HepG2 (cell line): ENCODE measurements around the gene OSCP1. TPM values are rescaled to one million over a fixed set of nuclear protein-coding genes. Genes with fewer than 3 reads are reported as not detected.

Source experiments
- DNMT3B ChIP-seq: conservative IDR thresholded peaks from 2 replicates; pipeline ENCODE4 v1.6.1; 2016; ENCODE audit warnings: missing biosample characterization, control low read depth
- ESRRA ChIP-seq: sonication (generic); formaldehyde crosslinking; IDR thresholded peaks from 2 replicates; pipeline ENCODE4 v1.5.1; 2020; ENCODE audit warnings: mild to moderate bottlenecking, low read depth, missing genetic modification reagents
- FOXA1 ChIP-seq, 2 experiments: fragments of 450-650 bp in 1 of 2; sonication (generic) in 1 of 2; formaldehyde crosslinking in 1 of 2; IDR thresholded peaks; 2 replicates each; pipeline versions ENCODE4 v1.4.0 to v1.6.1; 2016 to 2020; ENCODE audit warnings: missing genetic modification reagents in 1 of 2
- HDAC6 ChIP-seq: fragments of 200-600 bp; sonication (generic); IDR thresholded peaks from 2 replicates; pipeline ENCODE4 v1.7.0; 2017; ENCODE audit warnings: mild to moderate bottlenecking, antibody characterized with exemption, low read length, low read depth
- HNF4A ChIP-seq: sonication (generic); formaldehyde crosslinking; IDR thresholded peaks from 2 replicates; pipeline ENCODE4 v1.4.0; 2020; ENCODE audit warnings: missing genetic modification reagents
- HOXA5 ChIP-seq: sonication (generic); formaldehyde crosslinking; IDR thresholded peaks from 2 replicates; pipeline ENCODE4 v1.4.0; 2020; ENCODE audit warnings: missing genetic modification reagents
- KLF9 ChIP-seq: IDR thresholded peaks from 2 replicates; pipeline ENCODE4 v1.6.1; 2016; ENCODE audit warnings: low read depth
- NFIB ChIP-seq: sonication (generic); formaldehyde crosslinking; IDR thresholded peaks from 2 replicates; pipeline ENCODE4 v1.9.0; 2021; ENCODE audit warnings: missing genetic modification reagents, mild to moderate bottlenecking, borderline replicate concordance
- NRL ChIP-seq: sonication (generic); formaldehyde crosslinking; IDR thresholded peaks from 2 replicates; pipeline ENCODE4 v1.5.0; 2020; ENCODE audit warnings: missing genetic modification reagents, mild to moderate bottlenecking, moderate library complexity, borderline replicate concordance
- PHF21A ChIP-seq: sonication (generic); formaldehyde crosslinking; IDR thresholded peaks from 2 replicates; pipeline ENCODE4 v1.5.0; 2020; ENCODE audit warnings: mild to moderate bottlenecking, missing genetic modification reagents
- POLR2A ChIP-seq, 2 experiments: IDR thresholded peaks; 2 replicates each; pipeline ENCODE4 v1.6.1; 2011; ENCODE audit warnings: low read depth in 2 of 2, low read length in 2 of 2, mild to moderate bottlenecking in 1 of 2, moderate library complexity in 1 of 2; ENCODE audit not compliant: insufficient read depth in 1 of 2
- TARDBP ChIP-seq: sonication (generic); formaldehyde crosslinking; IDR thresholded peaks from 2 replicates; pipeline ENCODE4 v1.8.0; 2022; ENCODE audit warnings: mild to moderate bottlenecking, missing genetic modification reagents
- ZKSCAN5 ChIP-seq: sonication (generic); formaldehyde crosslinking; IDR thresholded peaks from 2 replicates; pipeline ENCODE4 v1.5.1; 2020; ENCODE audit warnings: mild to moderate bottlenecking, missing genetic modification reagents
- ZNF232 ChIP-seq: sonication (generic); formaldehyde crosslinking; IDR thresholded peaks from 2 replicates; pipeline ENCODE4 v1.4.0; 2020; ENCODE audit warnings: missing genetic modification reagents, borderline replicate concordance
- ZNF331 ChIP-seq: sonication (generic); formaldehyde crosslinking; IDR thresholded peaks from 2 replicates; pipeline ENCODE4 v1.4.0; 2020; ENCODE audit warnings: missing genetic modification reagents
- ZNF33B ChIP-seq: sonication (generic); formaldehyde crosslinking; IDR thresholded peaks from 2 replicates; pipeline ENCODE4 v1.5.1; 2020; ENCODE audit warnings: mild to moderate bottlenecking, missing genetic modification reagents
- ZNF441 ChIP-seq: sonication (generic); formaldehyde crosslinking; IDR thresholded peaks from 2 replicates; pipeline ENCODE4 v1.7.0; 2021; ENCODE audit warnings: missing genetic modification reagents, borderline replicate concordance
- ZNF552 ChIP-seq: sonication (generic); formaldehyde crosslinking; IDR thresholded peaks from 2 replicates; pipeline ENCODE4 v1.9.0; 2022; ENCODE audit warnings: missing genetic modification reagents, mild to moderate bottlenecking, borderline replicate concordance
- ZSCAN22 ChIP-seq: sonication (generic); formaldehyde crosslinking; IDR thresholded peaks from 2 replicates; pipeline ENCODE4 v1.4.0; 2020; ENCODE audit warnings: mild to moderate bottlenecking, missing genetic modification reagents
- polyA plus RNA-seq, 8 experiments: library from polyadenylated mRNA; depleted of rRNA in 3 of 8; stranded (reverse) in 7 of 8; unstranded in 1 of 8; fragments of >200 nt; fragmentation: Illumina TruSeq in 4 of 8; extraction: Trizol in 4 of 8; gene quantifications; 2 replicates each; pipeline versions ENCODE4 v1.2.1 to v1.2.3, GENCODE V29; 2011 to 2016; ENCODE audit warnings: low read depth in 4 of 8, missing spikeins in 1 of 8, mixed read lengths in 1 of 8; ENCODE audit not compliant: insufficient read depth in 1 of 8
- total RNA-seq, 5 experiments: library from RNA; depleted of rRNA; stranded (reverse); fragments of >200 nt; fragmentation: Illumina TruSeq; extraction: Trizol; gene quantifications; 2 replicates each; pipeline ENCODE4 v1.2.3, GENCODE V29; 2016; ENCODE audit warnings: low read depth in 1 of 5
- TF ChIP-seq, protein P1 (sequence below): sonication (generic); formaldehyde crosslinking; IDR thresholded peaks from 2 replicates; pipeline ENCODE4 v1.5.0; 2020; ENCODE audit warnings: missing genetic modification reagents
- TF ChIP-seq, protein P2 (sequence below): sonication (generic); formaldehyde crosslinking; IDR thresholded peaks from 2 replicates; pipeline ENCODE4 v1.4.0; 2020; ENCODE audit warnings: missing genetic modification reagents
- TF ChIP-seq, protein P3 (sequence below): sonication (generic); formaldehyde crosslinking; IDR thresholded peaks from 2 replicates; pipeline ENCODE4 v1.5.0; 2020; ENCODE audit warnings: mild to moderate bottlenecking, missing genetic modification reagents
- TF ChIP-seq, protein P4 (sequence below): sonication (generic); formaldehyde crosslinking; IDR thresholded peaks from 2 replicates; pipeline ENCODE4 v1.5.1; 2020; ENCODE audit warnings: missing genetic modification reagents, mild to moderate bottlenecking, borderline replicate concordance

OSCP1 gene
- total and polyA plus RNA-seq, 2 of the 13 experiments (the other 11 are each of a cell fraction or from before 2014, with no cell fraction given): 0.60 to 0.84 TPM

DNA sequence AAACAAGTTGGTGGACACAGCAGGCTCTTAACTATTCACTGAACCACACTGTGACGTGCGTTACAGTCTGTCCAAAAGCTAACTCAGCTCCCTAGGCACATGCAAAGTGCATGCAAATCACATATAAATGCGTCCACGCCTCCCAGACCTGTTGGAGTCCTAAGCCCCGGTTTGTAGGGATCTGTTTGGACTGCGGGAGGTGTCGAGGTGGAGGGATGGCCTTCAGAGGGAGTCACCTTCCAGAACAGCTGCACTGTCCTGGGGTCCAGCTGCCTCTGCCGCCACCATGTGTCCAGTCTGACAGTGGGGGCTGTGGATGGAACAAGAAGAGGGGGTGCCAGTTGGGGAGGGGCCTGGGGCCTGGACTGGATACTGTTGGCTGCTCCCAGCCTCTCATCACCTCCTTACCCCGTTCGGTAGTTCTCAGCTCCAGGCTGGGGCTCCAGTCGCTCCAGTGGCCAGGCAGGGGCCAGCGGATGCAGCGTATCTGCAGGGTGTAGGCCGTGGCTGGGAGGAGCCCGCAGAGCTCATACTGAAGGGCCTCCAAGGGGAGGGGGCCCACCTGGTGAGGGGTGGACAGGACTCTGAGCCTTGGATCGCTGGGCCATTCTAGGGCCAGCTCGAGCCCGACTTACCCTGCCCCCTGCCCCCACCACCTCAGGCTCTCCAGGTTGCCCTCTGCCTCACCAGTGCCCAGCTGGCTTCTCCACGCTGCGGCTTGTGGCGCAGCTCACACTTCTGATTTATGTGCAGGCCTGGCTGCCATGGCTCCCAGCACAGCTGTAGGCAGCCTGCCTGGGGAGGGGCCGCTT is 21.8 kb upstream of the OSCP1 start (continued):
- TF ChIP-seq HDAC6 (no peak), ZSCAN22 (CRISPR knock-in tag) (peak; percentile 65; the same call in 1 of the 2 replicates), ZNF552 (0 out of 2 replicates have a peak, but pooled peaks have one; percentile 27), NFIB (CRISPR knock-in tag) (no peak), ZNF441 (CRISPR knock-in tag) (no peak), NRL (CRISPR knock-in tag) (0 out of 2 replicates have a peak, but pooled peaks have one; percentile 23), HNF4A (peak; percentile 50), DNMT3B (CRISPR knock-in tag) (no peak), ZKSCAN5 (peak; percentile 76; the same call in 1 of the 2 replicates), ZNF232 (CRISPR knock-in tag) (0 out of 2 replicates have a peak, but pooled peaks have one; percentile 30), TARDBP (CRISPR knock-in tag) (no peak), PHF21A (CRISPR knock-in tag) (no peak), ESRRA (no peak), KLF9 (CRISPR knock-in tag) (no peak), HOXA5 (no peak), FOXA1 (IDR thresholded peaks at IDR 0.05) (no peak), FOXA1 (CRISPR knock-in tag; IDR thresholded peaks at IDR 0.05) (no peak), ZNF33B (CRISPR knock-in tag) (no peak), POLR2A (IDR thresholded peaks at IDR 0.05; ENCODE audit: insufficient read depth in 1 of 2, low read depth in 2 of 2, low read length in 2 of 2) (0 out of 4 replicates have a peak, but pooled peaks of 1 of the 2 experiments have one; percentile 17), ZNF331 (CRISPR knock-in tag) (no peak)
- TF ChIP-seq, protein P1, sequence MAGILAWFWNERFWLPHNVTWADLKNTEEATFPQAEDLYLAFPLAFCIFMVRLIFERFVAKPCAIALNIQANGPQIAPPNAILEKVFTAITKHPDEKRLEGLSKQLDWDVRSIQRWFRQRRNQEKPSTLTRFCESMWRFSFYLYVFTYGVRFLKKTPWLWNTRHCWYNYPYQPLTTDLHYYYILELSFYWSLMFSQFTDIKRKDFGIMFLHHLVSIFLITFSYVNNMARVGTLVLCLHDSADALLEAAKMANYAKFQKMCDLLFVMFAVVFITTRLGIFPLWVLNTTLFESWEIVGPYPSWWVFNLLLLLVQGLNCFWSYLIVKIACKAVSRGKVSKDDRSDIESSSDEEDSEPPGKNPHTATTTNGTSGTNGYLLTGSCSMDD: no peak
- TF ChIP-seq, protein P2, sequence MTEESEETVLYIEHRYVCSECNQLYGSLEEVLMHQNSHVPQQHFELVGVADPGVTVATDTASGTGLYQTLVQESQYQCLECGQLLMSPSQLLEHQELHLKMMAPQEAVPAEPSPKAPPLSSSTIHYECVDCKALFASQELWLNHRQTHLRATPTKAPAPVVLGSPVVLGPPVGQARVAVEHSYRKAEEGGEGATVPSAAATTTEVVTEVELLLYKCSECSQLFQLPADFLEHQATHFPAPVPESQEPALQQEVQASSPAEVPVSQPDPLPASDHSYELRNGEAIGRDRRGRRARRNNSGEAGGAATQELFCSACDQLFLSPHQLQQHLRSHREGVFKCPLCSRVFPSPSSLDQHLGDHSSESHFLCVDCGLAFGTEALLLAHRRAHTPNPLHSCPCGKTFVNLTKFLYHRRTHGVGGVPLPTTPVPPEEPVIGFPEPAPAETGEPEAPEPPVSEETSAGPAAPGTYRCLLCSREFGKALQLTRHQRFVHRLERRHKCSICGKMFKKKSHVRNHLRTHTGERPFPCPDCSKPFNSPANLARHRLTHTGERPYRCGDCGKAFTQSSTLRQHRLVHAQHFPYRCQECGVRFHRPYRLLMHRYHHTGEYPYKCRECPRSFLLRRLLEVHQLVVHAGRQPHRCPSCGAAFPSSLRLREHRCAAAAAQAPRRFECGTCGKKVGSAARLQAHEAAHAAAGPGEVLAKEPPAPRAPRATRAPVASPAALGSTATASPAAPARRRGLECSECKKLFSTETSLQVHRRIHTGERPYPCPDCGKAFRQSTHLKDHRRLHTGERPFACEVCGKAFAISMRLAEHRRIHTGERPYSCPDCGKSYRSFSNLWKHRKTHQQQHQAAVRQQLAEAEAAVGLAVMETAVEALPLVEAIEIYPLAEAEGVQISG (CRISPR knock-in tag): peak; percentile 61
- TF ChIP-seq, protein P3, sequence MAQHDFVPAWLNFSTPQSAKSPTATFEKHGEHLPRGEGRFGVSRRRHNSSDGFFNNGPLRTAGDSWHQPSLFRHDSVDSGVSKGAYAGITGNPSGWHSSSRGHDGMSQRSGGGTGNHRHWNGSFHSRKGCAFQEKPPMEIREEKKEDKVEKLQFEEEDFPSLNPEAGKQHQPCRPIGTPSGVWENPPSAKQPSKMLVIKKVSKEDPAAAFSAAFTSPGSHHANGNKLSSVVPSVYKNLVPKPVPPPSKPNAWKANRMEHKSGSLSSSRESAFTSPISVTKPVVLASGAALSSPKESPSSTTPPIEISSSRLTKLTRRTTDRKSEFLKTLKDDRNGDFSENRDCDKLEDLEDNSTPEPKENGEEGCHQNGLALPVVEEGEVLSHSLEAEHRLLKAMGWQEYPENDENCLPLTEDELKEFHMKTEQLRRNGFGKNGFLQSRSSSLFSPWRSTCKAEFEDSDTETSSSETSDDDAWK: no peak
- TF ChIP-seq, protein P4, sequence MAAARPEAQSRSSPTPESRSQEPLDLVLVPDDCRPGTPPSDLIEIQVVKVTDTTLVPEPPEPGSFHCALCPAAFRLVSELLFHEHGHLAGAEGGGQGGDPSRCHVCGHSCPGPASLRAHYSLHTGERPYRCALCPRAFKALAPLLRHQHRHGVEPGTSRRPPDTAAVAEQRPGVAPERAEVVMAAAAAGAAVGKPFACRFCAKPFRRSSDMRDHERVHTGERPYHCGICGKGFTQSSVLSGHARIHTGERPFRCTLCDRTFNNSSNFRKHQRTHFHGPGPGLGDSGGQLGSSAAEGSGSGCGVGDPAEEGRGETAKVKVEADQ (CRISPR knock-in tag): 0 out of 2 replicates have a peak, but pooled peaks have one; percentile 28
